Urothelium cell line (cell line): ENCODE data around the gene ARMC9.

Experiments used
- DNase-seq: peaks from one replicate; pipeline ENCODE4 v3.0.0; 2011; ENCODE audit warnings: low spot score, mixed read lengths
- FAIRE-seq: peaks from 2 replicates; lab custom pipeline; 2011; peaks lifted over from hg19 to GRCh38; lab: Jason Lieb, UNC

Gene ARMC9

GRCh38 chr2:231306791-231307393 lies 108.5 kb downstream of the ARMC9 start:
- DNase-seq (no peak), FAIRE-seq (no peak)

- no peak for FAIRE-seq
Observed at GRCh38 chr2:231308219-231308618, 109.8 kb downstream of the ARMC9 start.

DNA sequence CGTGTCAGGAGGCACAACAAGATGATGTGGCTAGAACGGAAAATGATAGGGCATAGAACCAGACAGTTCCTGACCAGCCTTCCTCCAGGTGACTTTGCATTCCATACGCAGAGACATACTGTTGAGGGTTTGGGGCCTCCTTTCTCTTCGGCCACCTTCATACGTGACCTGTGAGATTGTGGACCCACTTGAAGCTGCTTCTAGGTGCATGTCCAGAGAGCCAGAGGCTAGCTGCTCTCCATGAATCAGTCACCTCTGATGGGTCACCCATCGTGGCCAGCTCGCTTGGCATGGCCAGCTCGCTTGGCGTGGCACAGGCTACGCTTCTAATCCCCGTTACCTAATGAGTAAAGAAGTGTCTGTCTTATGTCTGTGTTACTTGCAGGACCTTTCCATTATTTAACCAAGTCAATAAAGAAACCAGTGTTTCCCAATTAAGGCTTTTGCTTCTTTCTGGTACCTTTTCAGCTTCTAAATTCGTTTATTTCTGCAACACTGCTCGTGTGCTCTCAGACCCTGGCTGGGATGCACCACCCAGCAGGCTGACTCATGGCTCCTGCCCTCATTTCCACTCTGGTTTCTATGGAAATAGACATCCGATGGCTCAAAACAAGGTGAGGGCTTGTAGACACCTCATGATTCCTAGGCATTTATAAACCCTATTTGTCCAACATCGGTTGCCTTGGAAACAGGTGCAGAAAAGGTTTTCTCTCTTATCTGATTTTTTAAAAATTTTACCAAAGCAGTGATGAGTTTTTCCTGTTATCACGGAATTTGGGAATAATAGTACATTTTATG lies 110.4 kb downstream of the ARMC9 start:
- FAIRE-seq: no peak
- peak; percentile 47 for DNase-seq

More at GRCh38 chr2:231308219-231308618, 109.8 kb downstream of the ARMC9 start:
- DNase-seq: no peak

GRCh38 chr2:231312066-231312465 lies 113.6 kb downstream of the ARMC9 start:
- FAIRE-seq: no peak
- DNase-seq: no peak

DNA sequence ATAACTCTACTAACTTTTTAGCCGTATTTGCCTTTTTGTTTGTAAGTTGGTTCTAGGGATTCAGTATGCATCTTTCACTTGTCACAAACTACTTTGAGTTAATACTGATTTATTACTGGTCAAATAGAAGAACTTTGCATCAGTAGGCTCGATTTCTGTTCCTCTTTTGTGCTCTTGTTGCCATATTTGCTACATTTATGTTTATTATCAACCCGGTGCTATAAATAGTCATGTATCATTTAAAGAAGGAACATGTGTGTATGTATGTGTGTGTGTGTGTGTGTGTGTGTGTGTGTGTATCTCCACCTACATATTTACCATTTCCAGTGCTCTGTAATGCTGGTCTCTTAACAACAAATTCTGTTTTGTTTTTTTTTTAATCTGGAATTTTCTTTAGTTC lies 117.5 kb downstream of the ARMC9 start:
- DNase-seq: no peak
- FAIRE-seq: no peak

- FAIRE-seq (no peak), DNase-seq (no peak)
Observed at GRCh38 chr2:231317579-231317978, 119.1 kb downstream of the ARMC9 start.

DNA sequence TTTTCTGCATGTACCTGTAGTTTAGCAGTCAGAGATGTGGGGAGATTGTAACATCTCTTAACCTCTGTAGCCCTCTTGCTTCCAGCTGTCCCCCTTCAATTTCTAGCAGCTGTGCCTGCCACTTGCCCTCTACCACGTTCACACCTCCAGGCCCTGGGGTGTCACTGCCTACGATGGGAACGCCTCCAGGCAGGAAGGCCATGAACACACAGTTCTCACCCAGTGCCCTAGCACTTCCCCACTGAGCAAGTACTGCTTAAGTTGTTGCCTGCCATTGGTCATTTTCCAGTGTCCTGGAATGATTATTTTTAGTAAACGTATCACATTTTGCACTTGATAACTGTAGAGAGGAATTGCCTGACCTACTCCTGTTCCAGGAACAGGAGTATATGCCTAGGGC lies 120.0 kb downstream of the ARMC9 start:
- FAIRE-seq (no peak), DNase-seq (no peak)

GRCh38 chr2:231318954-231319353 lies 120.5 kb downstream of the ARMC9 start:
- FAIRE-seq: no peak
- DNase-seq: no peak

DNA sequence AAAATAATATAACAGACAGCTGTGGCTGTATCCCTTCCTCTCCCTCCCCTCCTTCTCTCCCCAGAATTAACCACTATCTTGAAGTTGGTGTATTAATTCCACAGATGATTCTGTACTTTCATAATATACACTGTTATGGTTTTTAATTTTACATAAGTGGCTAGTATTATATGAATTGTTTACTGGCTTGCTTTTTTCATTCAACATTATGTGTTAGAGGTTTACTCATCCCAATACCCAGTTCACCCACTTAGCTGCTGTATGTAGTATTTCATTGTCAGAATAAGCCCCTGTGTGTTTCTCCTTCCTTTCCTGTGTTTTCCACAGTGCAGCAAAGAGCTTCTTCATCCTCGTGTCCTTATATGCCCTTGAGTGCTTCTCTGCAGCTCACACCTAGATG lies 121.4 kb downstream of the ARMC9 start:
- DNase-seq: no peak
- no peak for FAIRE-seq

- no peak for FAIRE-seq
- no peak for DNase-seq
Observed at GRCh38 chr2:231321021-231321420, 122.6 kb downstream of the ARMC9 start.

DNA sequence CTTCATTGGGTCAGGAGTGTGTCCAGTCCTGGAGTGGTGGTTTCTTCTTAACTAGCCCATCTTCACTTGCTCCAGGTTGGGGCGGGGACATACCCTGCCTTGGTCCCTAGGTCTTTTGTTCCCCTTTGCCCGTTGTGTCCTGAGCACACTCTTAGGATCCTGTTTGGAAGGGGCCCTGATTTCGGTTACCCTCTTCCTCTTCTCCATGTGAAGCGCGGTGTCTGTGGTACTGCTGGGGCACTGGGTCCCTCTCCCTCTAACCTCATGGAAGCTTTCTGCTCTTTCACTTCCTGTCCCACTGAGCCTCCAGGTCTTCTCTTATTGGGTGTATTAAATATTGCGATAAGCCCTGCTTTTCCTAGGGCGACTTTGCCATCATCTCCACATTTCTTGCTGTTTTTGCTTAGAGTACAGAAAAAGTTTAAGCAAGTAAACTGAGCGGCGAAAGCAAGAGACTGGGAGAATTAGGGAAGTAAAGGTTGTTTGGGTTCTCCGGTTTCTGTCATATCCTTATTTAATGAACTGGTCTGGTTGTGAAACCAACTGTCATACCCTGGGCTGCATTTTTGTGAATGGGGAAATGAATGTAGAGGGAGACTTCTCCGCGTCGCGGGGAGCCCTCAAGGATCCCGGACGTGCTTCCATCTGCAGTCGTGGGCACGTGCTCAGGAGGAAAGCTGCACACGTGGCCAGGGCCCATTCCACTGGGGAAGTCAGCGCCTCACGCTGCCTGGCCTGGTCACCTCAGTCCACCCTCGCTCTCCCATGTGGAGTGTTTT lies 123.3 kb downstream of the ARMC9 start:
- DNase-seq (no peak), FAIRE-seq (no peak)

- no peak for FAIRE-seq
- no peak for DNase-seq
Observed at GRCh38 chr2:231323316-231323715, 124.9 kb downstream of the ARMC9 start.

DNA sequence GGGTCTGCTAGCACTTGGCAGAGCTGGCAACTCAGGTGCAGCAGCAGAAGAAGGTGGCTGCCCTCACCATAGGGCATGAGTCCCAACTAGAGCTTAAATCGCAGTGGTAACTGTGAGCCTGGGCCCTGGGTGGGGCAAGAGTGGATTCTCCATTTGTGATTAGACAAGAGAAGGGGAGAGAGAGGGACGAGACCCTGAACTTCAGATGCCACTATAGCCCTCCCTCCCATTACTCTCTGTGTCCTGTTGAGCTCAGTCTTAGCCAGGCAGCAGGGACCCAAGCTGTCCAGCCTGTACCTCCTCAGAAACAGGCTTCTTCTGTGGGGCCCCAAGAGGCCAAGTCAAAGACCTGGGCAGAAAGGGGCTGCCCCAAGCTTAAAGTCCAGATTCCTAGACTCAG lies 127.4 kb downstream of the ARMC9 start:
- FAIRE-seq (no peak), DNase-seq (no peak)

DNA sequence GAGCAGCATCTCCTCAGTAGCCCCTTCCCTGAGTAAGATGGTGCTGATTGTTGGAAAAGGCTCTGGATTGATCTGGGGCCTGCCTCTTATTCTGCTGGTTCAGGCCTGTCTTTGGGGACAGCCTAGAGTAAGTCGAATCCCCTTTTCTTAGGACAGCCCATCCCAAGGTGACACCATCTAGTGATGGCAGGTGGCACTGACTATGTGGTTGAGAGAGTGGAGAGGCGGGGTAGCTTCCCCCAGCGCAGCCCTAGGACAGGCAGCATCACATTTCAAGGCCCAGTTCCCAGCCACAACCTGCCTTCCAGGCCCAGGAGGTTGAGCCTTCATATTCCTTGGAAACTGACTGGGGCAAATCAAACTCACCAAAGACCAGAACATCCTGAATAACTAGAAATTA lies 128.0 kb downstream of the ARMC9 start:
- DNase-seq (no peak), FAIRE-seq (no peak)

- DNase-seq (no peak), FAIRE-seq (no peak)
Observed at GRCh38 chr2:231330311-231330710, 131.9 kb downstream of the ARMC9 start.

GRCh38 chr2:231331533-231331932 lies 133.1 kb downstream of the ARMC9 start:
- FAIRE-seq: no peak
- no peak for DNase-seq

DNA sequence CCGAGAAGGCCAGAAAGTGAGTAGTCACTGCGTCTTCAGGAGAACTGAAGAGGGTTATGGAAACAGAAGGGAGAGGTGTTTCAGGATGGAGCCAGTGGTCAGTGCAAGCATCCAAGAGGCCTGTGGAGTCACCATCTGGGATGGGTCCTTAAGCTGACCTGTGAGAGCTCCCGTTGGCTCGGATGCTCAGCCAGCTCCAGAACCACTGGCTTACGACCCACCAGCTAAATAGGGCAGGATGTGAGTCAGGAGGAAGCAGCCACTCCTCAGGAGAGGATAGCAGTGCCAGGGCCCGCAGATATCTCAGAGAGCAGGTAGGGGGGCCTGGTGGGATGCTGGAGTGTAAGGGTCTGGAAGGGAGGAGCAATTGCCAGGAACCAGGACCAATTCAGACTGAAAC lies 134.0 kb downstream of the ARMC9 start:
- DNase-seq (no peak), FAIRE-seq (no peak)

- DNase-seq (no peak), FAIRE-seq (no peak)
Observed at GRCh38 chr2:231332872-231333500, 134.6 kb downstream of the ARMC9 start.

- DNase-seq: peak; percentile 75
- FAIRE-seq: no peak
Observed at GRCh38 chr2:231334179-231334930, 135.9 kb downstream of the ARMC9 start.

- FAIRE-seq: no peak
Observed at GRCh38 chr2:231334981-231335380, 136.6 kb downstream of the ARMC9 start.

GRCh38 chr2:231335591-231335990 lies 137.2 kb downstream of the ARMC9 start:
- no peak for FAIRE-seq

More at GRCh38 chr2:231334981-231335380, 136.6 kb downstream of the ARMC9 start:
- no peak for DNase-seq

More at GRCh38 chr2:231335591-231335990, 137.2 kb downstream of the ARMC9 start:
- DNase-seq: no peak
